HG03521 (cell line): ENCODE data around the gene ARHGAP26.

ENCODE experiments used
- ATAC-seq: cut with Tn5 transposase; IDR thresholded peaks from one replicate; pipeline ENCODE4 v1.9.1; 2021; ENCODE audit warnings: mild to moderate bottlenecking, moderate library complexity; ENCODE audit not compliant: unreplicated experiment

ARHGAP26 gene

GRCh38 chr5:143244990-143245389, 474.8 kb downstream of the ARHGAP26 start:
- ATAC-seq = no peak

GRCh38 chr5:143245929-143246561, 475.9 kb downstream of the ARHGAP26 start:
- no peak for ATAC-seq

GRCh38 chr5:143247134-143247815, 477.1 kb downstream of the ARHGAP26 start:
- no peak for ATAC-seq

- ATAC-seq = no peak
These were observed 478.2 kb downstream of the ARHGAP26 start for GRCh38 chr5:143248391-143248790.

GRCh38 chr5:143248822-143249579, 478.8 kb downstream of the ARHGAP26 start:
- ATAC-seq = no peak

- no peak for ATAC-seq
These were observed 479.7 kb downstream of the ARHGAP26 start for GRCh38 chr5:143249851-143250250.

GRCh38 chr5:143251190-143251589, 481.0 kb downstream of the ARHGAP26 start:
- no peak for ATAC-seq

- ATAC-seq = no peak
These were observed 481.8 kb downstream of the ARHGAP26 start for GRCh38 chr5:143251946-143252345.

GRCh38 chr5:143254819-143255218, 484.6 kb downstream of the ARHGAP26 start:
- ATAC-seq = no peak

- no peak for ATAC-seq
These were observed 488.5 kb downstream of the ARHGAP26 start for GRCh38 chr5:143258559-143259253.

GRCh38 chr5:143259254-143259605, 489.1 kb downstream of the ARHGAP26 start:
- no peak for ATAC-seq

GRCh38 chr5:143261748-143262392, 491.7 kb downstream of the ARHGAP26 start:
- no peak for ATAC-seq

- ATAC-seq = peak; percentile 60
These were observed 492.4 kb downstream of the ARHGAP26 start for GRCh38 chr5:143262393-143263174.

- no peak for ATAC-seq
These were observed 493.2 kb downstream of the ARHGAP26 start for GRCh38 chr5:143263272-143263810.

GRCh38 chr5:143265995-143266394, 495.8 kb downstream of the ARHGAP26 start:
- ATAC-seq = no peak

- no peak for ATAC-seq
These were observed 497.0 kb downstream of the ARHGAP26 start for GRCh38 chr5:143267186-143267585.

- no peak for ATAC-seq
These were observed 498.2 kb downstream of the ARHGAP26 start for GRCh38 chr5:143268388-143268787.

GRCh38 chr5:143271431-143271830, 501.3 kb downstream of the ARHGAP26 start:
- ATAC-seq = no peak

GRCh38 chr5:143274952-143275351, 504.8 kb downstream of the ARHGAP26 start:
- ATAC-seq = no peak
